HFFc6 (cell line): ENCODE measurements around the gene CHTF18. TPM values are rescaled to one million over a fixed set of nuclear protein-coding genes. Genes with fewer than 3 reads are reported as not detected.

Source experiments
- DNase-seq: peaks from one replicate; pipeline ENCODE4 v3.0.0-alpha.2; 2018
- H3K27ac Mint-ChIP-seq: 2 replicates; pipeline ENCODE4 v1.8.0; 2020; ENCODE audit warnings: mild to moderate bottlenecking, mixed read lengths
- H3K27me3 Mint-ChIP-seq: 2 replicates; pipeline ENCODE4 v1.8.0; 2021; ENCODE audit warnings: mild to moderate bottlenecking, moderate library complexity, mixed read lengths; ENCODE audit not compliant: insufficient read depth
- H3K36me3 Mint-ChIP-seq: 2 replicates; pipeline ENCODE4 v1.8.0; 2021; ENCODE audit warnings: low read depth, mixed read lengths
- H3K4me1 Mint-ChIP-seq: 2 replicates; pipeline ENCODE4 v1.8.0; 2020; ENCODE audit warnings: low read depth, mixed read lengths
- H3K4me3 Mint-ChIP-seq: 2 replicates; pipeline ENCODE4 v1.8.0; 2020; ENCODE audit warnings: mild to moderate bottlenecking, moderate library complexity, mixed read lengths
- H3K9me3 Mint-ChIP-seq: 2 replicates; pipeline ENCODE4 v1.8.0; 2020; ENCODE audit warnings: mild to moderate bottlenecking, mixed read lengths
- CTCF ChIP-seq: fragments of 200-600 bp; sonication (generic); IDR thresholded peaks from 2 replicates; pipeline ENCODE4 v1.5.0; 2021; ENCODE audit warnings: antibody characterized with exemption, mild to moderate bottlenecking
- total RNA-seq, 6 experiments: library from RNA; stranded (reverse); fragmentation: NEBNext Ultra II Directional; extraction: Animal tissue kit (Norgen Biotek cat#: 25700); gene quantifications; 2 replicates in 1 of 6; 3 replicates in 5 of 6; pipeline ENCODE4 v1.2.3, GENCODE V29; 2021

Gene CHTF18
- total RNA-seq, 6 experiments from 2014 or later = 15.2 to 31.7 (median 26.0) TPM

DNA sequence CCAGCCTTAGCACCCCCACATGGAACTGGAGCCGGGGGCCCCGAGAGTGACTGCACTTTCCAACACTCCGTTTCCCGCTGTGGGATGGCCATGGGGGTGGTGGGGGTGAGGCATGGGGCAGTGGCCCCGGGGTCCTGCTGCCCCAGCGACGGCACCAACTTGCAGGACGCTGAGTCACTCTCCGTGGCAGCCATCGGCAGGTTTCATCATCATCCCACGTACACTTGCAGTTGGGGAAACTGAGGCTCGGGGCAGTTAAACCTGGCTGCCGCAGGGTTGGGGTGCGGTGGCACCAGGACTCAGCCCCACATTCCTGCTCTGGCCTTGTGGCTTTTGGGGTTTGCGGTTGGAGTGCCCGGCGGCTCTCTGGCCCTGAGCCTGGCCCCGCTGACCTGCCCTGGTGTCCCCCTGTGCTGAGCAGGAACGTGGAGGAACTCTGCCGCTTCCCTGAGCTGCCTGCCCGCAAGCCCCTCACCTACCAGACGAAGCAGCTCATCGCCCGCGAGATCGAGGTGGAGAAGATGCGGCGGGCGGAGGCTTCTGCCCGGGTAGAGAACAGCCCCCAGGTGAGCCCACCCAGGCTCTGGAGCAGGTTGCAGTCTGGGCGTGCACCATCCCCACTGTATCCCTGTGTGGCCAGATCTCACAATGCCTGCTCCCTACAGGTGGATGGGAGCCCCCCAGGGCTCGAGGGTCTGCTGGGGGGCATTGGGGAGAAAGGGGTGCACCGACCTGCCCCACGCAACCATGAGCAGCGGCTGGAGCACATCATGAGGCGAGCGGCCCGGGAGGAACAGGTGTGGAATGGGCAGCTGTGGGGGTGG is 8.1 kb downstream of the CHTF18 start:
- Mint-ChIP-seq H3K27ac (no peak overlapping the region), H3K9me3 (no peaks in the 10 kb centered on the region), H3K27me3 (peaks cover 8% of the 10 kb centered on the region), H3K36me3 (peaks cover 4% of the 10 kb centered on the region; the same call in 1 of the 2 replicates), H3K4me3 (no peak overlapping the region), H3K4me1 (no peaks in the 10 kb centered on the region)
- DNase-seq = no peak
- no peak for TF ChIP-seq CTCF

DNA sequence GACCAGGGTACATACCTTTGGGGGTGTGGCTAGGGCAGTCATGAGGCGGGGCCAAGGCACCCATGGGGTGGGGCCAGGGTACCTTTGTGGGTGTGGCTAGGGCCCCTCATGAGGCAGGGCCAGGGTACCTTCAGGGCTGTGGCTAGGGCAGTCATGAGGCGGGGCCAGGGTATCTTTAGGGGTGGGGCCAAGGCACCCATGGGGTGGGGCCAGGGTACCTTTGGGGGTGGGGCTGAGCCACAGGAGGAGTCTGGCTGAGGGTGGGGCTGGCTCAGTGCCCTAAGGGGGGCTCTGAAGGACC is 8.7 kb downstream of the CHTF18 start:
- Mint-ChIP-seq H3K27me3 (peaks cover 11% of the 10 kb centered on the region), H3K9me3 (no peaks in the 10 kb centered on the region), H3K4me1 (no peaks in the 10 kb centered on the region), H3K4me3 (no peak overlapping the region), H3K27ac (no peak overlapping the region), H3K36me3 (no peaks in the 10 kb centered on the region)
- no peak for TF ChIP-seq CTCF
- DNase-seq = no peak

DNA sequence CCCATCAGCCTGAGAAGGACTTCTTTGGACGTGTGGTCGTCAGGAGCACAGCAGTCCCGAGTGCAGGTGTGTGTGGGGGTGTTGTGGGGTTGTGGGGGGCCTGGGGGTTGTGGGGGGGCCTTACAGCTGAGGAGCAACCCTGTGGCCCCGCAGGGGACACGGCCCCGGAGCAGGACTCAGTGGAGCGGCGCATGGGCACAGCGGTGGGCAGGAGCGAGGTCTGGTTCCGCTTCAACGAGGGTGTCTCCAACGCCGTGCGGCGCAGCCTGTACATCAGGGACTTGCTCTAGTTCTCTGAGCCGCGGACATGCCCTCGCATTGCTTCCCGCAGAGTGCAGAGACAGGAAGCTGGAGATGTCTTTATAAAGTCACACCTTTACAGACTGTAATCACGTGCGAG is 9.3 kb downstream of the CHTF18 start:
- Mint-ChIP-seq H3K36me3 (no peaks in the 10 kb centered on the region), H3K27ac (no peak overlapping the region), H3K9me3 (no peaks in the 10 kb centered on the region), H3K4me1 (no peaks in the 10 kb centered on the region), H3K4me3 (no peak overlapping the region), H3K27me3 (peaks cover 12% of the 10 kb centered on the region)
- TF ChIP-seq CTCF = no peak
- DNase-seq = no peak

GRCh38 chr16:798666-799065 is 10.2 kb downstream of the CHTF18 start:
- DNase-seq = no peak
- Mint-ChIP-seq H3K27me3 (peaks cover 12% of the 10 kb centered on the region), H3K4me3 (no peak overlapping the region), H3K9me3 (no peaks in the 10 kb centered on the region), H3K27ac (no peak overlapping the region), H3K36me3 (no peaks in the 10 kb centered on the region), H3K4me1 (no peaks in the 10 kb centered on the region)
- TF ChIP-seq CTCF = no peak

GRCh38 chr16:799111-799947 is 10.9 kb downstream of the CHTF18 start:
- Mint-ChIP-seq H3K36me3 (no peaks in the 10 kb centered on the region), H3K4me1 (no peaks in the 10 kb centered on the region), H3K4me3 (no peak overlapping the region), H3K9me3 (no peaks in the 10 kb centered on the region), H3K27me3 (peaks cover 12% of the 10 kb centered on the region), H3K27ac (no peak overlapping the region)
- no peak for DNase-seq
- TF ChIP-seq CTCF = no peak
